Epidermal melanocyte (primary cell): ENCODE measurements around the gene FABP3.

Source experiments
- DNase-seq: peaks from one replicate; pipeline ENCODE4 v3.0.0; 2011; ENCODE audit warnings: low spot score; ENCODE audit not compliant: insufficient read length

Gene FABP3

DNA sequence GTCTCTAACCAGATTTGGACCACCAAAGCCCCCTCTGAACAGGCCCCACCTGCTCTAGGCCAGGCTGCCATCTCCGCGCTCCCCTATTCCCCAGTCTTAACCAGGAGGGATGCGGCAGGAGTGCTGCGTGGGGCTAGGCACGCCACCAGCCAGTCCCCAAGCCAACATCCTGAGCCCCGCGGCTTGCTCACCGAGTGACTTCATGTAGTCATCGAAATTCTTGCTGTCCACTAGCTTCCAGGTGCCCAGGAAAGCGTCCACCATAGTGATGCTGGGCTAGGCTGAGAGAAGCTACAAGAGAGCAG is 173 bp downstream of the FABP3 start:
- DNase-seq = no peak

DNA sequence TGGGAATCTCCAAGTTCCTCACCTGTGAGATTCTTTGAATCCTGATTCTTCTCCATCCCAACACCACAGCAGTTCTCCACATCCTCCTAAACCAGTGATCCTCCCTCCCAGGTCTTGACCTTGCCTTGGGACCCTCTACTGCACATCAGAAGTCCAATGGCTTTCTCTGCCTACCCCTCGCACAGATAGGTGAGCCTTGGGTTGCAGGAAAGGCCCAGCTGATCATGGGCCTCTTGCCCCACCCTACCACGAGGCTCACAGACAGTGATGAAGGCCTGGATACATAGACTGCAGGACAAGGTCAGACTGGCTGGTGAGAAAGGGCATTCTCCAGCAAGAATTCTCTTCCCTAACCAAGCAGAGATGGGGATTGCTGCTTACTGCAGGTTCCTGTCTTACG is 825 bp downstream of the FABP3 start:
- DNase-seq = no peak

DNA sequence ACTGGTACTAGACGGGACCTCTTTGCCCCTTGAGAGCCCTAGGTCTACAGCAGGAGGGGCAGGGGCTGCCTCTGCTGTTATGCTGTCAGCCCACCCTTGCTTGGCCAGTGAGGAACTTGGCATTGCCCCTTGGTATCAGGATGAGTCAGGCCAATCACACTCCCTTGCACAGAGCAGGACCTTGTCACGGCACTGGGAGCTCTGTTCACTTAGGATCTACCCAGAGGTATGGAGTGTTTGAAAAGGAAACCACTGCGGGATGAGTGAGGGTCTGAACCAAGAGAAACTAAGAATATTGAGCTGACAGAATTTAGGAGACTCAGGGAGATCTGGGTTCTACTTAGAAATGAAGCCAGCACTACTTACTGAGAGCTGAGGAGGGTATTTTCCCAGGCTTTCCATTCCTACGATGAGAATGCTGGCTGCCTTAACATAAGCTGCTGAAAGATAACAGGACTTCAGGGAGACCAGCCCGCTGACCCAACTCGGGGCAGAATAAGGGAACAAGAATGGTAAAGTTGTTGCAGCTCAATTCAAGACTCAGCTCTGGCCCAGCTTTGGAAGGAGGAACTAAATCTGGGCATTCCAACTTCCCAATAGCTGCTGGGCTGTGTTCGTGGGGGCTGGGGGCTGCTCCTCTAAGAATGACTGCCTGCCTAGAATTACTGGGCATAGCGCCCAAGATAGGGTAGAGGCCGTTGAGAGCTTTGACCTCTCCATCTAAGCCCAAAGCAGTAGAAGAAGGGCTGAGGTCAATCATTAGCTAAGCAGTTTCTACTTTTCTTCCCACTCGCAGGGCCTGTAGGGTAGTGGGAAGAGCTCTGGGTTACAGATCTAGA is 1.5 kb downstream of the FABP3 start:
- DNase-seq = no peak

DNA sequence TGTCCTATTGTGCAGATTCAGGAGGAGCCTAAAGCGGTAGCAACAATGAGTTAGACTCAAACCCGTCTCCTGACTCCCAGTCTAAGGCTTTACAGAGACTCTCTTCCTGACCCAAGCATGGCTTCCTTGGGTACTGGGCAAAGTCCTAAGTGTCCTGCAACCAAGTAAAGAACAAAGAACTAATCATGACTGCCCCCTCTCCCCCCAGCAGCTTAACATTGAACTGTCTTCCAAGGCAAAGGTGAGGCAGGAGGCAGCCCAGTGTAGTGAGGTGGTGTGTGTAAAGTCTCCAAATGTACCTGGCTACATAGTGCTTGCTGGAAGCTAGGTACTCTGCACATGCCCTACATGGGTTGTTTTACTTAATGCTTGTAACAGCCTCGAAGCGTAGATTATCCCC is 2.3 kb downstream of the FABP3 start:
- no peak for DNase-seq

DNA sequence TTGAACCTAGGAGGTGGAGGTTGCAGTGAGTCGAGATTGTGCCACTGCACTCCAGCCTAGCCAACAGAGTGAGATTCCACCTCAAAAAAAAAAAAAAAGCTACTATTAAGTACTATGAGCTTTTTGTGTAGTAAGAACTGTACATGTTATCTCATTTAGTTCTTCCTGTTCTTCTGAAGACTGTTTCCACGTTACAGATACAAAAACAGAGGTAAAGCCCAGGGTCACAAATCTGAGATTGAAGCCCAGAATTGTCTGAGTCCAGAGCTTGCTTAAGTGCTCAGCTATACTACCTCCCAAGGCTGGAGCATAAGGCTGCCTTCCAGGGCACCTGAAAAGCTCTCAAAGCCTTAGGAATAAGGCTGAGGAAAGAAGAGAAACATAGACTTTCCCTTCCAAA is 2.9 kb downstream of the FABP3 start:
- DNase-seq = no peak

DNA sequence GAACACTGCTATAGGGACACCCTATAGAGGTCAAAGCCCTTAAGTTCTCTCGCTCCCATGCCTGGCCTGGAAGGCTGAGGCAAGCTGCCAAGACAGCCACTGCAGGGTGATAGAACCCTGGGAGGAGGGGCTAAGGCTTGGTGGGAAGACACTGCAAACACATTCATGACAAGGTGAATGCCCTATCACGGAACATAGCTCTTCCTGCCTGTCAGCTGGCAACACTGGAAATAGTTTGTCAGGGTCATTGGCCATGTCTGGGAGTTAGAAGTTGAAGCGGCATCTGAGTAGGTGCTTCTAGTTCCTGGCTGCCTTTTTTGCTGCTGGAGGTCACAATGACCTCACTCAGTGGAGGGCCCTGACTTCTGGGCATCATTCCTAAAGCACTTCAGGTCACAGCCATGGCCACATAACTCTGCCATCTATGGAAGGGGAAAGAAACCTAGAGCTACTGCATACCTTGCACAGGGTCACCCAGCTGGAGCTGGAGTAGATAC is 4.2 kb downstream of the FABP3 start:
- DNase-seq = no peak

DNA sequence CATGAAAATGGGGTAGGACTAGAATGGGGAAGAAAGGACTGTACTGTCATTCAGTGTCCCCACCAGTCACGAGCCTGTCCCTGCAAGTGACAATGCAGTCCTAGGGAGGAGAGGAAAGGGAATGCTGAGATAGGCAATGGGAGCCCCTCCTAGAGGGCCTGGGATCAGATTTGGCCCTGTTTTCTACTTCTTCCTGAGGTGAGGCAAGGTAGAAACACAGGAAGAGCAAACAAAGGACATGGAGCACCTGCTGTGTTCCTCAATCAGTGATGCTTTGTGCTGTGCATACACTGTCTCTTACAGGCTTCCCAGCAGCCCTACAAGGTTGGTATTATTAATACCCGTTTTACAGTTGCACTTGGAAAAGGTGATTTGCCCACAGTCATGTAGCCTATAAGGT is 6.1 kb downstream of the FABP3 start:
- no peak for DNase-seq

DNA sequence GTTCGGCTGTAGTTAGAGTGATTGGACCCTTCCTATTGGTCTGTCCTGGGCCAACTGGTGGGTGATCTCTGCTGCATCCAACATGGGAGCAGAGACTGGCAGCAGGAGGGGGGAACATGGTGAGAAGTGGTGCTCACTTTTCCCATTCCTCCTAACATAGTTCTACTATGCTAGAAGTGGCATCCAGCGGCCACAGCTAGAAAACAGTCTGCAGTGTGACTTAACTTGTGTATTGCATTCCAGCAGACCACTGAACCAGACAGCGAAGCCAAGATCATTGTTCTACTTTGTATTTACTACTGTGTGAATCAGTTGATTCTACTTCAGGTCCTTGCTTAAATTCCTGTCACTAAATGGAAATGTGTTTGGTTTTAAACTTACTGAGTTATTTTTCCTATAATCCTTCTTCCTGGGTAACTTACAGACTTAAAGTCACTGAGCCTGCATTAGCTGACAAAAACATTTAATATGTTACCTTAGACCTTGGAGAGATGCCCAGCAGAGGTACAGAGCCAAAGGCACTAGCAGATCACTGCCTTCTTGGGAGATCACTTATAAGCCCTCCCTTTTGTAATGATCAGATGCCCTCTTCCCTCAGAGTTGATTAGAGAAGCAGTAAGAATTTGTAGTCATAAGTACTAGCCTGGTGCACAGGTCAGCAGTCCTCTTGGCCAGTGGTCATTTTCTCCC is 8.2 kb downstream of the FABP3 start:
- DNase-seq = no peak

DNA sequence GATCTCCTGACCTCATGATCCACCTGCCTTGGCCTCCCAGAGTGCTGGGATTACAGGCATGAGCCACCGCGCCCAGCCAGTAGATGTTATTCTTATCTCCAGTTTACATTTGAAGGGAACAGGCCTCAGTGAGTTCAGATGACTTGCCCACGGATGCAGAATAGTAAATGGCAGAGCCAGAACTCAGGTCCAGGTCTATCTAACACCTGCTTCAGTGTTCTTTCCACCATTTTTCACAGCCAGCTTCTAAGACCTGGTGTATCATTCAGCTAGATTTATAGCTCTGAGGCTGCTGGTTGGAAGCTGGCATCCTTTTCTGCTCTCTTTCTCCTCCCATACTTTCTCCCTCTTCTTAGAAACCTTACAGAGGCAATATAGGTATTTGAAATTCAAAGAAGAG is 10.8 kb downstream of the FABP3 start:
- DNase-seq = no peak

DNA sequence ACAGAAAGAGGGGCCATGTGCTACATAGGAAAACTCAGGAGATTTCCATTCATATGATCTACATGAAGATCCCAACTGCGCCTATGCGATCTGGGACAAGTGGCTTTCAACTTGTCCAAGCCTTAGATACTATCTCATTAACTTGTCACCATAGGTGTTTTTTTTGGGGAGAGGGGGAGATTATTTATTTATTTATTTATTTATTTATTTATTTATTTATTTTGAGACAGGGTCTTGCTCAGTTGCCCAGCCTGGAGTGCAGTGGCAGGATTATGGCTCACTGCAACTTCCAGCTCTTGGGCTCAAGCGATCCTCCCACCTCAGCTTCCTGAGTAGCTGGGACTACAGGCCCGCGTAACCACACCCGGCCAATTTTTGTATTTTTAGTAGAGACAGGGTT is 11.3 kb downstream of the FABP3 start:
- DNase-seq = no peak

DNA sequence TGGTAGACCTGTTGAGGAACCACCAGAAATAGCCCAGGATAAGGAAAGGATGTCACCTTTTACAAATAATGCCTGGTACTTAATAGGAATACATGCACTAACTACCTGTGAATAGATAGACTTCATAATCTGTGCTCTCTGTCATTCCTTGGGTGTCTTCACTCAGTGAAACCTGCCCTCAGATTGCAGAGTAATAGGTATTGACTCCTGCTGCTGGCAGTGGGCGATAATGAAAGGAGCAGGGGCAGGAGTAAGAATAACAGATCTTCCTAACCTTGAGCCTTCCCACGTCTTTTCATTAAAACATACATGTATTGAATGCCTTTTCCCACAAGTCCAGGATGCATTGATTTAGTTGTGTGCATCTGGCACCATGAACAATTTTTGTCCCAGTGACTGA is 16.4 kb downstream of the FABP3 start:
- no peak for DNase-seq

DNA sequence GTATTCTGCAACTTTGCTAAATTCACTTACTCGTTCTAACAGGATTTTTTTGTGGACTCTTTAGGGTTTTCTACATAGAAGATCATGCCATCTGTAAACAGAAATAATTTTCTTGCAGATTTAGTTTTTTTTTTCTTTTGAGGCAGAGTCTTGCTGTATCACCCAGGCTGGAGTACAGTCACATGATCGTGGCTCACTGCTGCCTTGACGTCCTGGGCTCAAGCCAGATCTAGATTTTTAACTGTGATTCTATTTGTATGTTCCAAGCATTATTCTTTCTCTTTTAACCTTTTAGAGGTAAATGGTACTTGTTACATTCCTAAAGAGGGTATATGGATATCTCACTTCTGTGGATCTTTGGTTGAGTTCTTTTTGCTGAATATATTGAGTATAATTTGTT is 18.6 kb downstream of the FABP3 start:
- DNase-seq = no peak

DNA sequence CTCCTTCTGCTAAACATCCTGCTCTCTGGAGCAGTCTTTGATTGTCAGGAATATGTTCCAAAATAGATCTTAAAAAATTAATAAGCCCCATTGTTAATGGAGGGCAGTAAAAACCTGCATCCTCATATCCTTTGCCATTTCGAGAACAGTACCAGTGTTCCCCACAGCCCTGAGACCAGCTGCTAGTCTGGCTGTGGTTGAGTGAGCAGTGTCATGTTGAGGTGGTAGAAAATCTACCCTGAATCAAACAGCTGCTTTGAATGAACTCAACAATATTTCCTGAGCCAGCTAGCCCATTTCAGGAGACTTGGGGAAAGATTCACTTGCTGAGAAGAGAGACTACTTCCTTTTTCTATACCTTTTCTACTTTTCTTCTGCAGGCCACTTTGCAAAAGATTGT is 24.4 kb downstream of the FABP3 start:
- DNase-seq = no peak

DNA sequence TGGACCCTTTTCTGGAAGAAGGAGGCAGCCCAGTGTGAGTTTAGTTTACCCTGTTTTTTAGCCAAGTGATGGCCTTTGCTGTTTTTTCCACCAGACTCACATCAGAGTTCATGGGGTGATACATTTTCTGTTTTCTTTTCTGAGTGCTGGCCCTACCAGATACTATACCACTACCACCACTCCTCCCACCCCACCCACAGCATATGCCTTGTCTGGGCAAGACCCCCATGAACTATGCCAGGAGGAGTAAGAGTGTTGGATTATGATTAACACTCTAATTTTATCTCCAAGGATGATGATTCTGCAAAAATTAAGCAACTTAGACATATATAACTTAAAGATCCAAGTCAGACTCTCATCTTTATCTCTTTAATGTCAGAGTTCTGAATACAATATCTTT is 26.1 kb downstream of the FABP3 start:
- no peak for DNase-seq

DNA sequence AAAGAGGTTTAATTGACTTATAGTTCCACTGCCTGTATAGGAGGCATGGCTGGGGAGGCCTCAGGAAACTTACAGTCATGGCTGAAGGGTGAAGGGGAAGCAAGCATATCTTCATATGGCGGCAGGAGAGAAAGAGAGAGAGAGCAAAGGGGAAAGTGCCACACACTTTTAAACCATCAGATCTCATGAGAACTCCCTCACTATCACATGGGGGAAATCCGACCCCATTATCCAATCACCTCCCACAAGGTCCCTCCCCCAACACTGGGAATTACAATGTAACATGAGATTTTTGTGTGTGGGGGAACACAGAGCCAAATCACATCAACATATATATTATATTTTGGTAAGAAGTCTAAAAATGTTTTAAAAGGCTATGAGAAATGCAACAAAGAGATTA is 27.2 kb downstream of the FABP3 start:
- no peak for DNase-seq

DNA sequence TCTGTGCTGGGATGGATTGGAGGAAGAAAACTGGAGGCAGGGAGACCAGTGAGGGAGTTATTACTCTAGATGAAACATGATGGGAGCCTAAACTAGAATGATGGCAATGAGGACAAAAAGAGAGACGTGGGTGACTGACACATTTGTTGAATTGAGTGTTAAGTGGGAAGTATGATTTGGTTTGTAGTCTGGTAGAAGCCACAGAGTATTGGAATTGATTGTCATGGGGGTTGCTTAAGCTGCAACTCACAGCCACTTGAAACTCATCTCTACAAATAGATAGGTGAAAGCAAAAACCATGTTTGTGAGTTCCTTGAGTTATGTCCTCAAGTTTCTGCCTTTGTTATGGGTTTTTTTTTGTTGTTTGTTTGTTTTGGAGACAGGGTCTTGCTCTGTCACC is 28.4 kb downstream of the FABP3 start:
- DNase-seq = no peak

DNA sequence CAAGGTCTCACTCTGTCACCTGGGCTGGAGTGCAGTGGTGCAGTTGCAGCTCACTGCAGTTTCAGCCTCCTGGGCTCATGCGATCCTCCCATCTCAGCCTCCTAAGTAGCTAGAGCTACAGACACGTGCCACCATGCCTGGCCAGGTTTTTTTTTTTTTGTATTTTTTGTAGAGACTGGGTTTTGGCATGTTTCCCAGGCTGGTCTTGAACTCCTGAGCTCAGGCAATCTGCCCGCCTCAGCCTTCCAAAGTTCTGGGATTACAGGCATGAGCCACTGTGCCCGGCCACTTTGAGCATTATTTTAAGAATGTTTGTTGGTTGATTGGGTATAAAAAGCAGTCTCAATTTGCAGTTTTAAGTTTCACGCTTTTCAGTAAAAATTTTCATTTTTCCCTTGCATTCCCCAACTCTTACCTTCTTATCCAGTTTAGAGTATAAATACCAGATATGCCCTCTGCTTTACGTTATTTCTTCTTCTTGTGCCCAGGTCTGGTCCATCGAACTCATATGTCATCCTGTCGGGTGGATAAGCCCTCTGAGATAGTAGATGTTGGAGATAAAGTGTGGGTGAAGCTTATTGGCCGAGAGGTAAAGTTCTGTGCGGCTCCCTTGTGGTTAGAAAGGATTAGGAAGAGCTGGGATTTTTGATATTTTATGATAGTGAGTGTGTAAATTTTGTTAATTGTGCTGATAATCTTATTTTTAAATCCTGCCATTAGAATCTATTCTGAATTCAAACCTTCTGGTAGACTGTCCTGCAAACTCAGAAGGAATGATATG is 36.0 kb downstream of the FABP3 start:
- no peak for DNase-seq

DNA sequence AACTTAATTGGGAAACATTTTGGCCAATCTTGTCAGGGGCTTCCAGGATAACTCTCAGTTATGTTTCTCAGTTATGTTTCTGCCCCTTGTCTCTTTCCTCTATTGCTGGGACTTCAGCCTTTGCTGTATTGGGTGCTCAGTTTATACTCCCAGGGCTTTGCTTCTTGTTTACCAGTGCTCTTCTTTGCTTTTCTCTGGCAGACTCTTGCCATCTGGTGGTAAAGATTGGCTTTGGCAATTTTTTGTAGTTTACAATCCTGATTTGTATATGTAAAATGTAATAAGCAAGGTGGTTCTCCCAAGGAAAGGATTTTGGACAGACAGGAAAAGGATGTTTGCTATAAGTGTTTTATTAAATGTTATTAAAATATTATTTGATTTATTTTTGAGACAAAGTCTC is 37.9 kb downstream of the FABP3 start:
- DNase-seq = peak; percentile 17

DNA sequence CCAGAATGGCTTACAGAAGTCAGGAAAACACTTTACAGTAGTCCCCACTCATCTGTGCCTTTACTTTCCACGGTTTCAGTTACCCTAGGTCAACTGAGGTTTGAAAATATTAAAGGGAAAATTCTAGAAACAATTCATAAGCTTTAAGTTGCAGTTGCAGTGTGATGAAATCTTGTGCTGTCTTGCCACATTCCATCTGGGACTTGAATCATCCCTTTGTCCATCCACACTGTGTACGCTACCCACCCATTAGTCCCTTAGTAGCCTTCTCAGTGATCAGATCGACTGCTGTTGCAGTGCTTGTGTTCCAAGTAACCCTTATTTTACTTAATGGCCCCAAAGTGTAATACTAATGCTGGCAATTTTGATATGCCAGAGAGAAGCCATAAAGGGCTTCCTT is 45.5 kb downstream of the FABP3 start:
- no peak for DNase-seq

DNA sequence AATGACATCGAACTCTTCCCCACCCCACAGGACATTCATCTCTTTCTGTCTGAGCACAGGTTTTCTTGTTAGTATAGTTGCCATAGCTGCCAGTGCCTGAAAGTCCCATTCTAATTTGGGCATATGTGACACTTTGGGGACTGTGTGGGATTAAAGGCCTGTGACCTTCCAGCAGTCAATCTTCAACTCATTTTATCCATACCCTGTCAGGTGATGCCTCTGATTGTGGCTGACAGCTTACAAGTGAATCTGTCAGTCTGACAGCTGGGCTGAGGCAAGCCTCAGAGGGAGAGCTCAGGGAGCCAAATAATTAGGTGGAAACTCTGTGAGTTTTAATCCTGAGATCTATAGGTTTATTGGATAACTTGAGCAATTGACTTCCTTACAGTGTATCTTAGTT is 46.4 kb downstream of the FABP3 start:
- no peak for DNase-seq

DNA sequence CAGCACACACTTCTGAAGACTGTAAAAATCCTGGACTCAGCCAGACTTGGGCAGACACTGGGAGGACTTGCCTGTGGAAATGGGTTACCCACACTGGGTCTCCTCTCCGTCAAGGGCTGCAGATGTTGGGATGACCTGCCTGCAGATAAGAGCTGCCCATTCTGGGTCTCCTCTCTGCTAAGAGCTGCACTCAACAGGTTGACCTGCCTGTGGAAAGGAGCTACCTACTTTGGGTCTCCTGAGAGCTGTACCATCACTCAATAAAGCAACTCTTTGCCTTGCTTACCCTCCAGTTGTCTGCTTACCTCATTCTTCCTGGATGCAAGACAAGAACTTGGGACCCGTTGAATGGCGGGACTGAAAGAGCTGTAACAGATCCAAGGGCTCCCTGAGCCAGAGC is 47.9 kb downstream of the FABP3 start:
- DNase-seq = no peak

DNA sequence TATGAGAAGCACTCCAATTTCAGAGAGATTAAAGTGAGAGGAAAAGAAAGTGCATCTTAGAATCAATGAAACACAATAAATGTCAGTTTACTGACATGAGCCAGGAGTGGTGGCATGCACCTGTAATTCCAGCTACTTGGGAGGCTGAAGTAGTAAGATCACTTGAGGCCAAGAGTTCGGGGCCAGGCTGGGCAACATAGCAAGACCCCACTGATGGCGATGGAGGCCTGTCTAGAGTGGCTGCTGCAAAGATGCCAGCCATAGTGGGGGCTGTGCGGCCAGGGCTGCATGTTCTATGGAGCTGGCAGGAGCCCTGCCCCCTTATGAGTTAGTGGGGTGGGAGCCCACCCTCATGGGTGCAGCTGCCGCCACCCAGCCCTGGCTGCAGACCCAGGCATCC is 48.8 kb downstream of the FABP3 start:
- DNase-seq = no peak
